Prostate gland (tissue), 2 donors: Measurements from ENCODE around the gene SUCLG2. TPM values are rescaled to one million over a fixed set of nuclear protein-coding genes. Genes with fewer than 3 reads are reported as not detected.

Source experiments
- DNase-seq: peaks from one replicate; pipeline ENCODE4 v3.0.0-alpha.2; 2019; ENCODE audit warnings: low spot score
- H3K27ac ChIP-seq, 2 donors: fragments of 200-600 bp; sonication (generic); 2 replicates each; pipeline ENCODE4 v1.5.1; 2017 to 2019
- H3K27me3 ChIP-seq: fragments of 200-600 bp; sonication (generic); replicated peaks from 2 replicates; pipeline ENCODE4 v1.5.1; 2019; ENCODE audit not compliant: insufficient read depth
- H3K36me3 ChIP-seq, 2 donors: fragments of 200-600 bp; sonication (generic); 1 replicate in 1 of 2; 2 replicates in 1 of 2; pipeline versions ENCODE4 v1.5.1 to v1.8.1; 2017 to 2019
- H3K4me1 ChIP-seq: fragments of 200-600 bp; sonication (generic); replicated peaks from 2 replicates; pipeline ENCODE4 v1.5.1; 2019
- H3K4me3 ChIP-seq, 2 donors: fragments of 200-600 bp; sonication (generic); 2 replicates each; pipeline ENCODE4 v1.5.1; 2017 to 2019
- H3K9me3 ChIP-seq: fragments of 200-600 bp; sonication (generic); 2 replicates; pipeline ENCODE4 v1.5.1; 2017
- CTCF ChIP-seq, 4 experiments: fragments of 200-600 bp in 2 of 4; fragments of 450-650 bp in 2 of 4; sonication (generic) in 2 of 4; IDR thresholded peaks; 1 replicate in 3 of 4; 2 replicates in 1 of 4; pipeline ENCODE4 v1.5.1; 2016 to 2019; ENCODE audit warnings: antibody characterized with exemption in 4 of 4, mild to moderate bottlenecking in 2 of 4, moderate library complexity in 2 of 4
- POLR2A ChIP-seq: fragments of 450-650 bp; IDR thresholded peaks from one replicate; pipeline ENCODE4 v1.6.1; 2016; ENCODE audit warnings: antibody characterized with exemption, mild to moderate bottlenecking
- POLR2AphosphoS5 ChIP-seq: sonication (generic); formaldehyde crosslinking; IDR thresholded peaks from one replicate; pipeline ENCODE4 v1.6.1; 2017; ENCODE audit warnings: antibody characterized with exemption
- WGBS: methylation state at CpG from one replicate; pipeline ENCODE4 v1.1.5; 2018; 5-methylcytosine and 5-hydroxymethylcytosine counted together
- intact Hi-C: fragments of 100-400 bp; cut with DNase I; formaldehyde crosslinking; loops from one replicate; pipeline ENCODE4 v1.14.2; 2022
- total RNA-seq, 2 donors: library from RNA; depleted of rRNA; stranded (reverse); fragments of >200 nt; gene quantifications; one replicate each; pipeline ENCODE4 v1.1.0, GENCODE V29; 2016

Gene SUCLG2
- total RNA-seq, 2 donors from 2014 or later, result 33.2 to 65.4 TPM

GRCh38 chr3:67509471-67510075 is 144.8 kb downstream of the SUCLG2 start:
- intact Hi-C loops, result no loop called here
- WGBS, result 91% methylated on average over 4 of the region's 4 CpGs

GRCh38 chr3:67507584-67507983 is 146.8 kb downstream of the SUCLG2 start:
- DNase-seq, result no peak
- no peaks in the 10 kb centered on the region for H3K27me3 ChIP-seq
- no peak for TF ChIP-seq POLR2AphosphoS5
- no peak for TF ChIP-seq CTCF (IDR thresholded peaks at IDR 0.05)
- TF ChIP-seq POLR2A, result no peak
- no peaks in the 10 kb centered on the region for H3K36me3 ChIP-seq
- WGBS, result 90% methylated on average over 4 of the region's 4 CpGs
- no peaks in the 10 kb centered on the region for H3K9me3 ChIP-seq
- intact Hi-C loops, result no loop called here
- no peaks in the 10 kb centered on the region for H3K4me1 ChIP-seq
- no peak overlapping the region for H3K4me3 ChIP-seq
- no peak overlapping the region for H3K27ac ChIP-seq

More at GRCh38 chr3:67509471-67510075, 144.8 kb downstream of the SUCLG2 start:
- no peaks in the 10 kb centered on the region for H3K4me1 ChIP-seq
- H3K27me3 ChIP-seq, result no peaks in the 10 kb centered on the region
- H3K27ac ChIP-seq, result no peak overlapping the region
- no peaks in the 10 kb centered on the region for H3K9me3 ChIP-seq
- TF ChIP-seq POLR2AphosphoS5, result no peak
- TF ChIP-seq CTCF (IDR thresholded peaks at IDR 0.05), result no peak
- TF ChIP-seq POLR2A, result no peak
- DNase-seq, result no peak
- no peaks in the 10 kb centered on the region for H3K36me3 ChIP-seq
- no peak overlapping the region for H3K4me3 ChIP-seq

- Histone ChIP-seq H3K27ac (no peak overlapping the region), H3K36me3 (no peaks in the 10 kb centered on the region), H3K4me1 (no peaks in the 10 kb centered on the region), H3K9me3 (no peaks in the 10 kb centered on the region), H3K4me3 (no peak overlapping the region), H3K27me3 (no peaks in the 10 kb centered on the region)
- TF ChIP-seq POLR2A (no peak), CTCF (IDR thresholded peaks at IDR 0.05) (no peak), POLR2AphosphoS5 (no peak)
- 87% methylated on average over 2 of the region's 2 CpGs for WGBS
- intact Hi-C loops, result no loop called here
- no peak for DNase-seq
Measured at GRCh38 chr3:67500709-67501108, 153.7 kb downstream of the SUCLG2 start.

- intact Hi-C loops, result no loop called here
- TF ChIP-seq POLR2AphosphoS5 (no peak), POLR2A (no peak), CTCF (IDR thresholded peaks at IDR 0.05) (no peak)
- Histone ChIP-seq H3K4me3 (no peak overlapping the region), H3K27ac (no peak overlapping the region), H3K4me1 (no peaks in the 10 kb centered on the region), H3K9me3 (no peaks in the 10 kb centered on the region), H3K27me3 (no peaks in the 10 kb centered on the region), H3K36me3 (no peaks in the 10 kb centered on the region)
- no peak for DNase-seq
Measured at GRCh38 chr3:67497746-67498145, 156.7 kb downstream of the SUCLG2 start.

GRCh38 chr3:67495751-67496150 is 158.7 kb downstream of the SUCLG2 start:
- no peak for DNase-seq
- H3K4me1 ChIP-seq, result no peaks in the 10 kb centered on the region
- H3K27ac ChIP-seq, result no peak overlapping the region
- TF ChIP-seq CTCF (IDR thresholded peaks at IDR 0.05) (no peak), POLR2A (no peak), POLR2AphosphoS5 (no peak)
- intact Hi-C loops, result no loop called here
- H3K36me3 ChIP-seq, result no peaks in the 10 kb centered on the region
- H3K27me3 ChIP-seq, result no peaks in the 10 kb centered on the region
- no peak overlapping the region for H3K4me3 ChIP-seq
- WGBS, result 93% methylated on average over 1 of the region's 1 CpG
- H3K9me3 ChIP-seq, result no peaks in the 10 kb centered on the region
